ENCODE results near the gene OR51F1.
"Not testable (repeated sequence)": the region's sequence is repeated elsewhere in the genome, so short reads cannot be mapped to it uniquely, and the experiment has no call there.

The OR51F1 gene, protein sequence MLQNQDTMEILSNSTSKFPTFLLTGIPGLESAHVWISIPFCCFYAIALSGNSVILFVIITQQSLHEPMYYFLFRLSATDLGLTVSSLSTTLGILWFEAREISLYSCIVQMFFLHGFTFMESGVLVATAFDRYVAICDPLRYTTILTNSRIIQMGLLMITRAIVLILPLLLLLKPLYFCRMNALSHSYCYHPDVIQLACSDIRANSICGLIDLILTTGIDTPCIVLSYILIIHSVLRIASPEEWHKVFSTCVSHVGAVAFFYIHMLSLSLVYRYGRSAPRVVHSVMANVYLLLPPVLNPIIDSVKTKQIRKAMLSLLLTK

DNA sequence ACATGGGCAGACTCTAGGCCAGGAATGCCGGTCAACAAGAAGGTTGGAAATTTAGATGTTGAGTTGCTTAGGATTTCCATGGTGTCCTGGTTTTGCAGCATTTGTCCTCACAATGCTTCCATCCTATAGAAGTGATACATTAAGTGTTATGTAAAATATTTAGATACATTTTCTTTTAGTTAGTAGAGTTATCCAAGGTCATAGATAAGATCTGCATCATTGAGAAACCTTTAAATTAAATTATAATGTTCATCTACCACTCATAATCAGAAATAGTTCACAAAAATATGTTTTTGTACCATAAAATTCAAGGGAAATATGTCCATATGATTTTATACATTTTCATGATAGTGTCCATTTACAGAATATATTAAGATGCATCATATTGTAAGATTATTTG, at the start of gene OR51F1:
TSS of gene OR51F1 (minus strand) at position 101 of the 400 bp plus-strand sequence. CDS start at position 101, 0 bp downstream.
- no peak for DNase-seq

DNA sequence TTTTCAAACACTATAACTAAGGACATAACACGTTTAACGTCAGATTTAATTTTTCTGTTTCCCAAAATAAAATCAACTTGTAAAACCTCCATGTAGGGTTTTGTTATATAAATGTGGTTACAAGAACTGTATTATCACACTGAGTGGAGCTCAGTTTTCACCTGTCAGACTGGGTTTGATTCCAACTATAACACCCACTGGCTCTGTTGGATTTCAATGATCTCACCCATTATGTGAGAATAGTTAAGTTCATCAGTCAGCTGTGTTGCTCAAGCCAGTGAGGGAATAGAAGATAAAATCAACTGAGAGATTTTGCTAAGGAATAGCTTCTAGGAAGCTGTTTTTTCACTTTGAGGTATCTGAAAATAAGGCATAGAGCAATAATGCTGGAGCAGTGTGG, 39.5 kb upstream of the OR51F1 start:
- DNase-seq = no peak

DNA sequence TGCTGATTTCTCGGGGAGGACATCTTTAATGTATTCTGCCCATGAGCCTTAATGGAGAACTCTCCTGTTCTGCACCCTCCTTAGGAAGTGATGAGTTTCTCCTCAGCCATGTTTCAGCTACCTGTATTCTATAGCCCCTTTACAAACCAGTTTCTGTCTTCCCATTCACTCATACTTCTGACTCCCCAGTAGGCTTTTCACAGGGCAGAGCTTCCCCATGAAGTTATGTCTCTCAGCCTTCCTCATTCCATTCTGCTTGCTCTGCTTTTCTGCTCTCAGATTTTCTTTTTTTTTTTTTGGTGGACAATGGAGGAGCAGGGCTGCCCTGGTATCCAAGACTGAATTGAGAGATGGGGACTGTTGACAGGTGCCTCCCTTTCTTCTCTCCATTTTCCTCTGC, 38.7 kb upstream of the OR51F1 start:
- no peak for DNase-seq

DNA sequence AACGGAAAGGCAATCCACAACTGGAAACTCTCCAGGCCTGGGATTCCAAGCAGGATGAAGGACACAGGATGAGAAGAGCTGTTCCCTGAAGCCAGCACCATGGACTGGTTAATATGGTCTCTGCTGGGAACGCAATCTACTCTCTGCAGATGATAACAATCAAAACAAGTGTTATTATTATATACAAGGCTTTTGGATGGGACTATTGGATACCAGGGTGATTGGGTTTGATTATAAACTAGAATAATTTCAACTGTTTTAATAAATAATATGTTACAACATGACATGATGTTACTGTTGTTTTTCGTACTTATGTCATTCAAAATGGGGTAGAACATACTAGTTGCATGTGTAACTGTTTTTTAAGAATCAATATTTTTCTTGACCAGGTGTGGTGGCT, 34.5 kb upstream of the OR51F1 start, which contains the start of gene OR52R1:
TSS of gene OR52R1 (minus strand) at position 101 of the 400 bp plus-strand sequence. CDS start at position 101, 0 bp downstream.
- DNase-seq = no peak

GRCh38 chr11:4801316-4801715, 31.6 kb upstream of the OR51F1 start:
- DNase-seq = not testable (repeated sequence)

- no peak for DNase-seq
These were observed 28.9 kb upstream of the OR51F1 start for GRCh38 chr11:4798427-4799183.

DNA sequence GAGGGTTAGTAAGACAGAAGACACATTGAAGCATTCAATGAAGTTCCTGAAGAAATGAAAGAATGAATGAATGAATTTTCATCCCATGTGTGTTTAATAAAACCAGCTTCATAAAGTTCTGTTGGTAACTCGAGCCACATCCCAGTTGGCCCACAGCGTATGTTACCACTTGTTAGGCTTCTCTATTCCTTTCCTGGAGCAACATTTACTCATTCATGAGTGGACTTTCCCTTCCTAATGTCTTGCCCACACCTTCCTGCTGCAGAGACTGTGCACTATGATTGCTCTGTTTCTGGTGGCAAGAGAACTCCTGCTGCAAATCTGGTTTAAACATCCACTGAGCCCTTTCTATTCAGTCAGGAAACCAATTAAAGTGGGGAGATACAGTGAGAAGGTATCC, 27.5 kb upstream of the OR51F1 start:
- no peak for DNase-seq

DNA sequence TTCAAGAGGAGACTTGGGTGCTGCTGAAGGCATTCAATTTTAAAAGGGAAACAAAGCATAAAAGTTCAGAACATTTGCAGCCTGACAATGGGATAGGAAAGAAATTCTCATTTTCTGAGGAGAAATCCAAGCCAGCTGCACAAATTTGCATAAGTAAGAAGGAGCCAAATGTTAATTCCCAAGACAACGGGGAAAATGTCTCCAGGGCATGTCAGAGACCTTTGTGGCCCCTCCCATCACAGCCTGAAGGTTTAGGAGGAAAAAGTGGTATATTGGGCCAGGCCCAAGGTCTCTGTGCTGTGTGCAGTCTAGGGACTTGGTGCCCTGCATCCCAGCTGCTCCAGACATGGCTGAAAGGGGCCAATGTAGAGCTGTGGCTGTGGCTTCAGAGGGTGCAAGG, 12.7 kb upstream of the OR51F1 start:
- DNase-seq = no peak

DNA sequence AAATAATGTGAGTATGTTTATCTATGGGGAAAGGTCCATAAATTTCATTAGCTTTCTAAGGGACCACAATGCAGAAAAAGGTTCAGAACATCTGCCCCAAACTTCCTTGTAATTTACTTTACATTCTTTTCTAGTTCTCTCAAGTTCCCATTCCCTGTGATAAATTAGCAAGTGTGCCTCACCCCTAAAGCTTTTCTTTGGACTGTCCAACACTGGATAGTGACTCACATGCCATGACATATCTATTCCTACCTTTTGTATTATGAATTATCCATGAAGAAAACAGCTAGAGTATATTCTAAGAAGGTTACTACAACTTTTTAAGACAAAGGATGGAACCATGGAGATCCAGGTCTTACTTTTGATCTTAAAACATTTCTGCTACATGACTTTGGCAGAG, 1.6 kb downstream of the OR51F1 start:
- no peak for DNase-seq

DNA sequence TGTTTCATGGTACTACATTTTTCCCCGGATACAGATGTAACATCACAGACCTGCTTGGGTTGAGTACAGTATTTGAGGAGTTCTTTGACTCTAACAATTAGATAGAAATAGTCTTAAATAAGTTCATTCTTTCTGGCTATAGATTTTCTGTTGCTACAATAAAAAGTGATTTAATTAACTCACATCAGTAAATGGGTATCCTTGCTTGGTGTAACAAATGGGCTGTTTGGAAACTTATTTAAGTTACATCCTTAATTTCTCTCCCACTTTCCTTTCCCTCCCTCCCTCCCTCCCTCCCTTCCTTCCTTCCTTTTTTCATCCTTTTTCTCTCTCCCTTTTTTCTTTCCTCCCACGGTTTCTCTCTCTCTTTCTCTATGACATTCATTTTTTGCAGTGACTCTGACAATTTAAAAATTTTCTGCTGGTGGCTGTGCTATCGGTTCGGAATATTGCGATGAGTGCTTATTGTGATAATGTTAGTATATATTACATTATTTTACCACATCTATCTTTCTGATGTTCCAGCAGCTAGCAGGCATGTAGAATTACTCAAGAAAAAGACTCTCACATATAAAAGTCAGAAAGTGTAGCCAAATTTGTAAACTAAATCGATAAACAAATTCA, 3.2 kb downstream of the OR51F1 start:
- DNase-seq = no peak

GRCh38 chr11:4763096-4763495, 6.6 kb downstream of the OR51F1 start:
- no peak for DNase-seq

DNA sequence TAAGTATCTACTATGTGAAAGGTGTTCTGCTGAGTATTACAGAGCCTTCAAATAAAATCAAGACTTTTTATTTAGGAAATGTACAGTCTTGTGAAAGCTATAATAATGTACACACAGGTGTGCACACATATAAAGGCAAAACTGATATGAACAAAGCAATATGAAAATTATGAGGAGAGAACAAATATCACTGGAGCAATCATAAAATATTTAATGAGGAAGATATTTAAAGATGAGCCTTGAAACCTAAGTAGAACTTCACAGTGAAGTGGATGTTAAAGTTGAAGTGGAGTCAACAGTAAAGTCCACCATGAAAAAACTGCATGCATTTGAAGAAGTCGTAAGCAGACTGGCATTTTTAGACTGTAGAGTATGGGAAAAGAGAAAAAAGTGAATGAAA, 18.5 kb downstream of the OR51F1 start:
- no peak for DNase-seq

- DNase-seq = no peak
These were observed 21.3 kb downstream of the OR51F1 start for GRCh38 chr11:4748438-4748837.

DNA sequence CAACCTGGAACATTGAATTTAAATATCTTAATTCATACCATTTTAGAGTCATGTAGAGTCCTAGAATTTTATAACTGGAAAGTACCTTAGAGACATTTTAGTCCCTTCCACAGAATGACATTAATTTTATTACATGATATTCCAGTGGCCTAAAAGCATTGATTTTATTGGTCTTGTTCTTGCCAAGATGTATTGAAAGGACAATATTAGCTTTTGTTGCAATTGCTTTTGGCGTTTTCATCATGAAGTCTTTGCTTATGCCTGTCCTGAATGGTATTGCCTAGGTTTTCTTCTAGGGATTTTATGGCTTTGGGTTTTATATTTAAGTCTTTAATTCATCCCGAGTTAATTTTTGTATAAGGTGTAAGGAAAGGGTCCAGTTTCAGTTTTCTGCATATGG, 29.0 kb downstream of the OR51F1 start:
- no peak for DNase-seq

- DNase-seq = no peak
These were observed 42.6 kb downstream of the OR51F1 start for GRCh38 chr11:4727171-4727570.

- DNase-seq = not testable (repeated sequence)
These were observed 46.9 kb downstream of the OR51F1 start for GRCh38 chr11:4722616-4723534.
